Left renal cortex interstitium (tissue), 4 donors: ENCODE data around the gene IZUMO1. TPM values are rescaled to one million over a fixed set of nuclear protein-coding genes. Genes with fewer than 3 reads are reported as not detected.
A peak's percentile ranks its signal among the peaks of the same experiment; 100 is the strongest.
"Not testable (repeated sequence)": the region's sequence is repeated elsewhere in the genome, so short reads cannot be mapped to it uniquely, and the experiment has no call there.

Experiments used
- DNase-seq, 4 donors: peaks; one replicate each; pipeline ENCODE4 v3.0.0-alpha.2; 2013; ENCODE audit warnings: low read depth in 4 of 4, low spot score in 2 of 4, missing footprints in 1 of 4
- polyA plus RNA-seq, 4 donors: library from polyadenylated mRNA; unstranded; fragments of 120-200 nt; gene quantifications; one replicate each; pipeline ENCODE4 v1.2.1, GENCODE V29; 2013; ENCODE audit not compliant: insufficient read length in 4 of 4

Gene IZUMO1
- polyA plus RNA-seq, 4 donors = 0.23 to 0.67 (median 0.32) TPM

- no peak for DNase-seq
Observed at GRCh38 chr19:48715681-48716171, 31.0 kb downstream of the IZUMO1 start.

GRCh38 chr19:48714759-48715675, 31.7 kb downstream of the IZUMO1 start:
- DNase-seq = no peak

- peak; percentile 97 to 99 (median 99) for DNase-seq
Observed at GRCh38 chr19:48713864-48714755, 32.6 kb downstream of the IZUMO1 start.

- no peak for DNase-seq
Observed at GRCh38 chr19:48713041-48713863, 33.5 kb downstream of the IZUMO1 start.

GRCh38 chr19:48711106-48711662, 35.5 kb downstream of the IZUMO1 start:
- no peak for DNase-seq

GRCh38 chr19:48708471-48708870, 38.2 kb downstream of the IZUMO1 start:
- DNase-seq = no peak

- no peak for DNase-seq
Observed at GRCh38 chr19:48705431-48705830, 41.3 kb downstream of the IZUMO1 start.

GRCh38 chr19:48703316-48703715, 43.4 kb downstream of the IZUMO1 start:
- DNase-seq = no peak

GRCh38 chr19:48702701-48703100, 44.0 kb downstream of the IZUMO1 start:
- DNase-seq = no peak

- no peak for DNase-seq
Observed at GRCh38 chr19:48698046-48698445, 48.7 kb downstream of the IZUMO1 start.

GRCh38 chr19:48696353-48697010, 50.2 kb downstream of the IZUMO1 start:
- no peak for DNase-seq

GRCh38 chr19:48695743-48696352, 50.9 kb downstream of the IZUMO1 start, which contains the start of gene FUT2:
Gene FUT2, plus strand, starts transcription at chr19:48695971. Its CDS starts 6,986 bp downstream, at chr19:48702957.
- no peak for DNase-seq

- not testable (repeated sequence) for DNase-seq
Observed at GRCh38 chr19:48693629-48694028, 53.1 kb downstream of the IZUMO1 start.

Other genes with a start within 250 kb of the IZUMO1 start
- 1 to 10 TPM; 1.9 to 5.0 (median 3.7) TPM for gene LMTK3, start 235.1 kb downstream of the IZUMO1 start, polyA plus RNA-seq
- gene SULT2B1, start 194.7 kb downstream of the IZUMO1 start, polyA plus RNA-seq = under 1 TPM; 0.25 to 0.39 (median 0.35) TPM
- gene SPACA4, start 140.2 kb downstream of the IZUMO1 start, polyA plus RNA-seq = under 1 TPM in 2 of 4 donors, not detected in 2; 0.11 to 0.26 TPM
- 1 to 10 TPM; 1.2 to 2.7 (median 1.4) TPM for gene FAM83E, start 131.8 kb downstream of the IZUMO1 start, polyA plus RNA-seq
- gene RPL18, start 127.7 kb downstream of the IZUMO1 start, polyA plus RNA-seq = 1,000 to 10,000 TPM; 1,107 to 1,584 (median 1,279) TPM
- 10 to 100 TPM; 17.1 to 40.1 (median 29.5) TPM for gene SPHK2, start 127.4 kb downstream of the IZUMO1 start, polyA plus RNA-seq
- 10 to 100 TPM; 11.3 to 15.7 (median 13.2) TPM for gene DBP, start 109.5 kb downstream of the IZUMO1 start, polyA plus RNA-seq
- 10 to 100 TPM; 20.9 to 34.8 (median 28.6) TPM for gene CA11, start 100.7 kb downstream of the IZUMO1 start, polyA plus RNA-seq
- gene NTN5, start 73.9 kb downstream of the IZUMO1 start, polyA plus RNA-seq = 1 to 10 TPM in 3 of 4 donors, under 1 TPM in 1; 0.45 to 2.1 (median 1.6) TPM
- 1 to 10 TPM; 1.7 to 5.6 (median 3.3) TPM for gene FUT2, start 50.9 kb downstream of the IZUMO1 start, polyA plus RNA-seq
- gene MAMSTR, start 27.2 kb downstream of the IZUMO1 start, polyA plus RNA-seq = 1 to 10 TPM; 5.0 to 9.6 (median 6.7) TPM
- gene RASIP1, start 6.3 kb downstream of the IZUMO1 start, polyA plus RNA-seq = 10 to 100 TPM; 12.6 to 16.6 (median 15.2) TPM
- gene FUT1, start 5.7 kb upstream of the IZUMO1 start, polyA plus RNA-seq = 1 to 10 TPM; 3.0 to 3.8 (median 3.4) TPM
- gene FGF21, start 8.6 kb upstream of the IZUMO1 start, polyA plus RNA-seq = not detected
- gene BCAT2, start 64.1 kb upstream of the IZUMO1 start, polyA plus RNA-seq = 10 to 100 TPM; 30.4 to 64.2 (median 49.8) TPM
- gene HSD17B14, start 89.6 kb upstream of the IZUMO1 start, polyA plus RNA-seq = 10 to 100 TPM; 30.0 to 40.4 (median 36.2) TPM
- gene PLEKHA4, start 121.7 kb upstream of the IZUMO1 start, polyA plus RNA-seq = 10 to 100 TPM; 17.9 to 33.8 (median 27.1) TPM
- 10 to 100 TPM; 29.7 to 52.6 (median 33.7) TPM for gene PPP1R15A, start 125.5 kb upstream of the IZUMO1 start, polyA plus RNA-seq
- gene TULP2, start 151.8 kb upstream of the IZUMO1 start, polyA plus RNA-seq = 1 to 10 TPM in 1 of 4 donors, under 1 TPM in 3; 0.46 to 1.3 (median 0.64) TPM
- 100 to 1,000 TPM; 249 to 328 (median 311) TPM for gene NUCB1, start 153.4 kb upstream of the IZUMO1 start, polyA plus RNA-seq
- gene DHDH, start 186.8 kb upstream of the IZUMO1 start, polyA plus RNA-seq = 10 to 100 TPM in 1 of 4 donors, 1 to 10 TPM in 3; 6.0 to 10.3 (median 8.2) TPM
- gene BAX, start 208.0 kb upstream of the IZUMO1 start, polyA plus RNA-seq = 10 to 100 TPM; 58.1 to 90.7 (median 76.4) TPM
- gene FTL, start 218.4 kb upstream of the IZUMO1 start, polyA plus RNA-seq = 1,000 to 10,000 TPM; 2,498 to 2,845 (median 2,570) TPM
- 10 to 100 TPM; 35.9 to 53.8 (median 48.2) TPM for gene GYS1, start 246.4 kb upstream of the IZUMO1 start, polyA plus RNA-seq
- 100 to 1,000 TPM in 2 of 4 donors, 10 to 100 TPM in 2; 86.0 to 106 (median 95.6) TPM for gene RUVBL2, start 247.0 kb upstream of the IZUMO1 start, polyA plus RNA-seq